Panc1 (cell line): Measurements from ENCODE around the gene C4orf36.
A peak's percentile ranks its signal among the peaks of the same experiment; 100 is the strongest.

Experiments
- CTCF ChIP-seq: fragments of 450-650 bp; IDR thresholded peaks from 2 replicates; pipeline ENCODE4 v1.5.1; 2017; ENCODE audit warnings: mild to moderate bottlenecking
- POLR2AphosphoS5 ChIP-seq: IDR thresholded peaks from 2 replicates; pipeline ENCODE4 v1.6.1; 2012; ENCODE audit warnings: mild to moderate bottlenecking, low read depth, low read length, moderate library complexity
- SIN3A ChIP-seq: IDR thresholded peaks from 2 replicates; pipeline ENCODE4 v1.6.1; 2012; ENCODE audit warnings: low read depth, mild to moderate bottlenecking, low read length, moderate library complexity, borderline replicate concordance; ENCODE audit not compliant: insufficient read depth
- TCF7L2 ChIP-seq: IDR thresholded peaks from 2 replicates; pipeline ENCODE4 v1.6.1; 2011; ENCODE audit warnings: mild to moderate bottlenecking, low read depth, low read length, inconsistent platforms
- TF ChIP-seq, protein P1 (sequence below), 2 experiments: IDR thresholded peaks; 2 replicates each; pipeline ENCODE4 v1.6.1; 2011 to 2012; ENCODE audit warnings: low read depth in 2 of 2, control low read depth in 1 of 2, low read length in 1 of 2, mild to moderate bottlenecking in 1 of 2, moderate library complexity in 1 of 2; ENCODE audit not compliant: insufficient read depth in 1 of 2

DNA sequence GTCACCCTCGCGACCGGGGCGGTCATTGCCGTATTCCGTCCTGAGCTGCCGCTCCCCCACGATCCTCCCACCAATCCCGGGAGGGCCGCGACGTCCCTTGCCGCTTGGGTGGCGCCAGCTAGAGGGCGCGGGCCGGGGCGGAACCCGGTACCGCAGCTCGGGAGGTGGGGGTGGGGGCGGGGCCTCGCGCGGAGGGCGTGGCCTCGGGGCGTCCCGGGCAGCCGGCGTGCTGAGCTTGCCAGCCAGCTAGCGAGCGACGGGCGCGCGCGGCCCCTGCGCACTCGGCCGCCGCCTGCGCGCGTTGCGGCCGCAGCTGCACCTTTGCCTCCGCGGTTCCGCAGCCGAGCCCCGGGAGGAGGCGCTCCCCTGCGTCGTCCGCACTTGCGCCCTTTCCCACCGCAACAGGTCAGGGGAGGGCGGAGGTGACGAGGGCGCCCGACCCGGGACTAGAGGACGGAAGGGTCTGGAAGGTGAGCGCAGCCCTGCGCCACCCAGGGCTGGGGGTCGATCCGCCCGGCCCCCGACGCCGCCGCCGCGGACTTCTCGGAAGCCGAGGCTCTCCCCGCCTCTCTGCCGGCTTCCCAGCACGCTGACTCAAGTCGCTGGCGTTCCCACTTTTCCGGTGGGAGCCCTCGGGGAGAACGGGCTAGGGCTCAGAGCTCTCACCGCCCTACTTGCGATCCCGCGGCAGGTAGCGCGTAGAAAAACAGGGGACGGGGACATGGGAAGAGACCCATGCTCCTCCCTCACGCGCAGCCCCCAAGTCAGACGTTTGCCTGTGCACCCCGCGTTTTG is 42.7 kb upstream of the C4orf36 start, which contains the start of gene AFF1:
- peak; percentile 61 for TF ChIP-seq CTCF
- TF ChIP-seq, protein P1, sequence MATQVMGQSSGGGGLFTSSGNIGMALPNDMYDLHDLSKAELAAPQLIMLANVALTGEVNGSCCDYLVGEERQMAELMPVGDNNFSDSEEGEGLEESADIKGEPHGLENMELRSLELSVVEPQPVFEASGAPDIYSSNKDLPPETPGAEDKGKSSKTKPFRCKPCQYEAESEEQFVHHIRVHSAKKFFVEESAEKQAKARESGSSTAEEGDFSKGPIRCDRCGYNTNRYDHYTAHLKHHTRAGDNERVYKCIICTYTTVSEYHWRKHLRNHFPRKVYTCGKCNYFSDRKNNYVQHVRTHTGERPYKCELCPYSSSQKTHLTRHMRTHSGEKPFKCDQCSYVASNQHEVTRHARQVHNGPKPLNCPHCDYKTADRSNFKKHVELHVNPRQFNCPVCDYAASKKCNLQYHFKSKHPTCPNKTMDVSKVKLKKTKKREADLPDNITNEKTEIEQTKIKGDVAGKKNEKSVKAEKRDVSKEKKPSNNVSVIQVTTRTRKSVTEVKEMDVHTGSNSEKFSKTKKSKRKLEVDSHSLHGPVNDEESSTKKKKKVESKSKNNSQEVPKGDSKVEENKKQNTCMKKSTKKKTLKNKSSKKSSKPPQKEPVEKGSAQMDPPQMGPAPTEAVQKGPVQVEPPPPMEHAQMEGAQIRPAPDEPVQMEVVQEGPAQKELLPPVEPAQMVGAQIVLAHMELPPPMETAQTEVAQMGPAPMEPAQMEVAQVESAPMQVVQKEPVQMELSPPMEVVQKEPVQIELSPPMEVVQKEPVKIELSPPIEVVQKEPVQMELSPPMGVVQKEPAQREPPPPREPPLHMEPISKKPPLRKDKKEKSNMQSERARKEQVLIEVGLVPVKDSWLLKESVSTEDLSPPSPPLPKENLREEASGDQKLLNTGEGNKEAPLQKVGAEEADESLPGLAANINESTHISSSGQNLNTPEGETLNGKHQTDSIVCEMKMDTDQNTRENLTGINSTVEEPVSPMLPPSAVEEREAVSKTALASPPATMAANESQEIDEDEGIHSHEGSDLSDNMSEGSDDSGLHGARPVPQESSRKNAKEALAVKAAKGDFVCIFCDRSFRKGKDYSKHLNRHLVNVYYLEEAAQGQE (IDR thresholded peaks at IDR 0.05; ENCODE audit: insufficient read depth in 1 of 2, low read depth in 2 of 2, low read length in 1 of 2) = no peak
- no peak for TF ChIP-seq SIN3A
- peak; percentile 56; the same call in 1 of the 2 replicates for TF ChIP-seq POLR2AphosphoS5
- no peak for TF ChIP-seq TCF7L2
